H1 (cell line): ENCODE measurements around the gene WBP1. TPM values are rescaled to one million over a fixed set of nuclear protein-coding genes. Genes with fewer than 3 reads are reported as not detected.

ENCODE experiments used
- CTCF ChIA-PET: fragments of 300-600 bp; sonication (Branson Sonifier 250); formaldehyde crosslinking; loops from one replicate; lab custom pipeline; 2021; ENCODE audit not compliant: partially characterized antibody; lab: Charles Lee
- POLR2A ChIA-PET: fragments of 300-600 bp; sonication (Branson Sonifier 250); formaldehyde crosslinking; loops from one replicate; lab custom pipeline; 2021; ENCODE audit warnings: inconsistent platforms; ENCODE audit not compliant: partially characterized antibody; lab: Charles Lee
- DNase-seq, 2 experiments: peaks; one replicate each; pipeline versions ENCODE4 v3.0.0 to v3.0.0-alpha.2; 2010 to 2022; ENCODE audit warnings: low spot score in 2 of 2, low read depth in 1 of 2, mixed read lengths in 1 of 2
- FAIRE-seq: peaks from 2 replicates; lab custom pipeline; 2011; peaks lifted over from hg19 to GRCh38; lab: Jason Lieb, UNC
- H2AFZ ChIP-seq: 2 replicates; pipeline ENCODE4 v1.8.1; 2012; ENCODE audit warnings: low read length, inconsistent platforms
- H2AK5ac ChIP-seq: 2 replicates; pipeline ENCODE4 v1.6.1; 2013; ENCODE audit warnings: low read depth, low read length
- H2BK120ac ChIP-seq: replicated peaks from 2 replicates; pipeline ENCODE3; 2013; ENCODE audit warnings: low read depth, low read length, inconsistent platforms
- H2BK12ac ChIP-seq: 2 replicates; pipeline ENCODE4 v1.6.1; 2013; ENCODE audit warnings: low read depth, low read length
- H2BK15ac ChIP-seq: 2 replicates; pipeline ENCODE4 v1.6.1; 2013; ENCODE audit warnings: low read length
- H2BK20ac ChIP-seq: 2 replicates; pipeline ENCODE4 v1.6.1; 2013; ENCODE audit warnings: low read length
- H2BK5ac ChIP-seq: 2 replicates; pipeline ENCODE4 v1.6.1; 2013; ENCODE audit warnings: low read depth, low read length
- H3K14ac ChIP-seq: 2 replicates; pipeline ENCODE4 v1.6.1; 2013; ENCODE audit warnings: inconsistent platforms; ENCODE audit not compliant: insufficient read length
- H3K18ac ChIP-seq: 2 replicates; pipeline ENCODE4 v1.6.1; 2013; ENCODE audit warnings: low read length; ENCODE audit errors: extremely low read depth
- H3K23ac ChIP-seq: 2 replicates; pipeline ENCODE4 v1.6.1; 2013; ENCODE audit warnings: inconsistent platforms; ENCODE audit not compliant: insufficient read length
- H3K23me2 ChIP-seq: 2 replicates; pipeline ENCODE4 v1.6.1; 2013; ENCODE audit warnings: low read depth, low read length
- H3K27ac ChIP-seq: 2 replicates; pipeline ENCODE4 v1.6.1; 2011; ENCODE audit warnings: low read depth, low read length, inconsistent platforms
- H3K27me3 ChIP-seq, 4 experiments: replicated peaks in 1 of 4; 1 replicate in 1 of 4; 2 replicates in 3 of 4; pipeline versions ENCODE4 v1.6.1 to v1.8.1; 2011 to 2013; ENCODE audit warnings: low read length in 3 of 4, mild to moderate bottlenecking in 3 of 4, inconsistent platforms in 2 of 4, mixed read lengths in 2 of 4, moderate library complexity in 1 of 4; ENCODE audit not compliant: control insufficient read depth in 3 of 4, insufficient read depth in 3 of 4; ENCODE audit errors: extremely low read depth in 1 of 4
- H3K36me3 ChIP-seq, 4 experiments: 2 replicates each; pipeline versions ENCODE4 v1.6.1 to v1.8.1; 2011 to 2013; ENCODE audit warnings: mild to moderate bottlenecking in 4 of 4, low read length in 3 of 4, moderate library complexity in 2 of 4, control low read depth in 1 of 4, inconsistent platforms in 1 of 4; ENCODE audit not compliant: insufficient read depth in 4 of 4, control insufficient read depth in 2 of 4
- H3K4ac ChIP-seq: replicated peaks from 2 replicates; pipeline ENCODE3; 2013; ENCODE audit warnings: low read length, low read depth, mixed read lengths, inconsistent platforms; ENCODE audit not compliant: insufficient read length
- H3K4me1 ChIP-seq, 4 experiments: replicated peaks in 1 of 4; 1 replicate in 1 of 4; 2 replicates in 3 of 4; pipeline versions ENCODE4 v1.6.1 to v1.8.1; 2011 to 2013; ENCODE audit warnings: low read length in 3 of 4, inconsistent platforms in 2 of 4, mixed read lengths in 1 of 4; ENCODE audit not compliant: insufficient read depth in 4 of 4, control insufficient read depth in 3 of 4
- H3K4me2 ChIP-seq, 2 experiments: 2 replicates each; pipeline versions ENCODE4 v1.6.1 to v1.8.1; 2011 to 2013; ENCODE audit warnings: low read depth in 2 of 2, low read length in 2 of 2, control low read depth in 1 of 2, inconsistent platforms in 1 of 2, mild to moderate bottlenecking in 1 of 2; ENCODE audit not compliant: insufficient read depth in 1 of 2
- H3K4me3 ChIP-seq, 4 experiments: fragments of 200-600, 300-600 bp in 1 of 4; sonication (generic), shearing (Covaris generic), sonication (Bioruptor Twin) in 1 of 4; 2 replicates each; pipeline versions ENCODE4 v1.5.1 to v1.8.1; 2011 to 2016; ENCODE audit warnings: low read length in 4 of 4, low read depth in 3 of 4, control low read depth in 2 of 4, inconsistent platforms in 2 of 4, mild to moderate bottlenecking in 2 of 4, mixed read lengths in 1 of 4, moderate library complexity in 1 of 4; ENCODE audit not compliant: insufficient read depth in 2 of 4; ENCODE audit errors: extremely low read depth in 1 of 4
- H3K56ac ChIP-seq: replicated peaks from 2 replicates; pipeline ENCODE3; 2013; ENCODE audit warnings: low read depth, mild to moderate bottlenecking, mixed read lengths, low read length, inconsistent platforms; ENCODE audit not compliant: insufficient read length
- H3K79me1 ChIP-seq: 2 replicates; pipeline ENCODE4 v1.6.1; 2013; ENCODE audit warnings: low read depth, low read length, control low read depth
- H3K79me2 ChIP-seq, 2 experiments: 2 replicates each; pipeline versions ENCODE4 v1.6.1 to v1.8.1; 2012 to 2013; ENCODE audit warnings: low read length in 2 of 2, mild to moderate bottlenecking in 2 of 2, inconsistent platforms in 1 of 2; ENCODE audit not compliant: insufficient read depth in 2 of 2, control insufficient read depth in 1 of 2
- H3K9ac ChIP-seq, 4 experiments: replicated peaks in 1 of 4; 1 replicate in 1 of 4; 2 replicates in 3 of 4; pipeline versions ENCODE4 v1.6.1 to v1.8.1; 2011 to 2013; ENCODE audit warnings: low read depth in 3 of 4, low read length in 3 of 4, control low read depth in 2 of 4, mild to moderate bottlenecking in 2 of 4, moderate library complexity in 2 of 4, inconsistent platforms in 1 of 4; ENCODE audit errors: extremely low read depth in 1 of 4
- H3K9me3 ChIP-seq, 2 experiments: 2 replicates each; pipeline versions ENCODE4 v1.6.1 to v1.8.1; 2012 to 2013; ENCODE audit warnings: mild to moderate bottlenecking in 2 of 2, moderate library complexity in 2 of 2, control low read depth in 1 of 2, inconsistent platforms in 1 of 2, low read depth in 1 of 2, low read length in 1 of 2, mixed read lengths in 1 of 2; ENCODE audit not compliant: insufficient read depth in 2 of 2
- H4K20me1 ChIP-seq, 2 experiments: replicated peaks in 1 of 2; 2 replicates each; pipeline versions ENCODE3 to v1.8.1; 2011 to 2013; ENCODE audit warnings: inconsistent platforms in 2 of 2, low read length in 2 of 2, mild to moderate bottlenecking in 1 of 2; ENCODE audit not compliant: insufficient read depth in 2 of 2, control insufficient read depth in 1 of 2
- H4K5ac ChIP-seq: 2 replicates; pipeline ENCODE4 v1.6.1; 2013; ENCODE audit warnings: low read length, low read depth, mixed read lengths, inconsistent platforms; ENCODE audit not compliant: insufficient read length
- H4K8ac ChIP-seq: 2 replicates; pipeline ENCODE4 v1.8.0; 2013; ENCODE audit warnings: mild to moderate bottlenecking, moderate library complexity, low read length, inconsistent platforms; ENCODE audit not compliant: insufficient read depth; ENCODE audit errors: extremely low read depth
- H4K91ac ChIP-seq: replicated peaks from 2 replicates; pipeline ENCODE3; 2013; ENCODE audit warnings: low read length, mixed read lengths, inconsistent platforms; ENCODE audit not compliant: insufficient read length
- BCL11A ChIP-seq, 2 experiments: IDR thresholded peaks; one replicate each; pipeline ENCODE4 v1.6.1; 2011; ENCODE audit warnings: low read depth in 2 of 2, low read length in 2 of 2, mild to moderate bottlenecking in 2 of 2
- SP4 ChIP-seq: IDR thresholded peaks from 2 replicates; pipeline ENCODE4 v1.6.1; 2012; ENCODE audit warnings: low read length, inconsistent platforms
- WGBS, 2 experiments: shearing (Covaris generic) in 1 of 2; methylation state at CpG; one replicate each; pipeline versions ENCODE4 v1.1.6 to v1.1.7; 2013 to 2015; ENCODE audit warnings: low lambda C conversion rate in 2 of 2, mixed read lengths in 2 of 2, inconsistent platforms in 1 of 2, low coverage in 1 of 2, missing lambda C conversion rate in 1 of 2; ENCODE audit not compliant: insufficient replicate concordance in 2 of 2, insufficient coverage in 1 of 2, insufficient read length in 1 of 2; ENCODE audit errors: extremely low coverage in 1 of 2, missing lambda C conversion rate in 1 of 2; 5-methylcytosine and 5-hydroxymethylcytosine counted together
- polyA plus RNA-seq, 7 experiments: library from polyadenylated mRNA; depleted of rRNA in 3 of 7; stranded (reverse) in 5 of 7; unstranded in 2 of 7; fragments of >200 nt in 5 of 7; fragments of 200-250 nt in 2 of 7; gene quantifications; 1 replicate in 5 of 7; 2 replicates in 1 of 7; 4 replicates in 1 of 7; pipeline versions ENCODE4 v1.2.1 to v1.2.3, GENCODE V29; 2011 to 2013; ENCODE audit warnings: missing spikeins in 2 of 7, mixed read lengths in 2 of 7
- total RNA-seq: library from RNA; stranded (reverse); fragmentation: NEBNext Ultra II Directional; extraction: Animal tissue kit (Norgen Biotek cat#: 25700); gene quantifications from 2 replicates; pipeline ENCODE4 v1.2.1, GENCODE V29; 2021

The WBP1 gene
- total and polyA plus RNA-seq, 2 of the 8 experiments (the other 6 are each of a cell fraction or from before 2014, with no cell fraction given): 57.2 to 190 TPM

- Histone ChIP-seq H3K4me1 (peaks cover 0 to 14% (median 3%) of the 10 kb centered on the region in 4 experiments; a peak in 4 of 7 replicates), H3K23ac (no peak overlapping the region), H3K79me1 (no peaks in the 10 kb centered on the region), H3K4me3 (no peak overlapping the region), H3K18ac (no peak overlapping the region), H2BK5ac (no peak overlapping the region), H3K23me2 (peaks cover 10% of the 10 kb centered on the region), H2BK12ac (no peak overlapping the region), H2BK15ac (no peak overlapping the region), H3K4ac (no peak overlapping the region), H3K9me3 (no peaks in the 10 kb centered on the region), H4K5ac (no peak overlapping the region), H2AK5ac (no peak overlapping the region), H4K91ac (no peak overlapping the region), H2AFZ (no peak overlapping the region), H3K9ac (no peak overlapping the region), H3K14ac (no peak overlapping the region), H2BK20ac (no peak overlapping the region), H3K27ac (no peak overlapping the region), H4K8ac (no peak overlapping the region), H3K36me3 (peaks cover 0 to 7% (median under 1%) of the 10 kb centered on the region in 4 experiments; a peak in 4 of 8 replicates), H3K4me2 (no peak overlapping the region; a peak in 1 of 4 replicates), H2BK120ac (no peak overlapping the region), H3K27me3 (0 out of 7 replicates have a peak, but pooled peaks cover 0 to 2% (median 0%) of the 10 kb centered on the region in 4 experiments), H3K56ac (no peak overlapping the region), H3K79me2 (no peaks in the 10 kb centered on the region), H4K20me1 (peaks cover 0 to 8% of the 10 kb centered on the region in 2 experiments)
- DNase-seq (no peak), FAIRE-seq (no peak)
- 94% methylated on average over 2 of the region's 2 CpGs; no CpG with 5 or more reads in 1 of the 2 experiments for WGBS, 2 experiments
- CTCF ChIA-PET: no interaction called here
- POLR2A ChIA-PET: interaction anchor here (3.3 to 3.5 kb wide), 2 partner anchors 16 to 35 kb away, joined by 22 to 23 read pairs; partner anchors contain the start of gene INO80B
- TF ChIP-seq BCL11A (IDR thresholded peaks at IDR 0.05; ENCODE audit: low read depth in 2 of 2, low read length in 2 of 2) (no peak), SP4 (no peak)
Observed at GRCh38 chr2:74420006-74420405, 38.2 kb upstream of the WBP1 start.
